Activated CD8-positive, alpha-beta memory T cell treated with anti-CD3 and anti-CD28 coated beads, Interleukin-2, amount 10 ng/mL, durations not matched to agents 7 days and 5 days (primary cell): ENCODE results near the gene FTSJ3. TPM values are rescaled to one million over a fixed set of nuclear protein-coding genes. Genes with fewer than 3 reads are reported as not detected.
"Not testable (repeated sequence)": the region's sequence is repeated elsewhere in the genome, so short reads cannot be mapped to it uniquely, and the experiment has no call there.

ENCODE experiments used
- ATAC-seq: fragments of 150-1000 bp; cut with Tn5 transposase; one replicate; pipeline ENCODE4 v1.10.0; 2021; ENCODE audit warnings: moderate library complexity
- CTCF ChIA-PET: fragments of 350-600 bp; sonication (Branson Sonifier 250); formaldehyde crosslinking; loops from one replicate; lab custom pipeline; 2021; ENCODE audit warnings: antibody characterized with exemption; lab: Charles Lee
- DNase-seq: peaks from one replicate; pipeline ENCODE4 v3.0.0-alpha.2; 2020
- H3K27ac Mint-ChIP-seq: one replicate; pipeline ENCODE4 v1.8.0; 2021; ENCODE audit warnings: mild to moderate bottlenecking, mixed read lengths
- H3K27me3 Mint-ChIP-seq: one replicate; pipeline ENCODE4 v1.8.0; 2021; ENCODE audit warnings: mixed read lengths
- H3K36me3 Mint-ChIP-seq: one replicate; pipeline ENCODE4 v1.8.0; 2021; ENCODE audit warnings: mild to moderate bottlenecking, mixed read lengths
- H3K4me1 Mint-ChIP-seq: one replicate; pipeline ENCODE4 v1.8.0; 2021; ENCODE audit warnings: mixed read lengths
- H3K4me3 Mint-ChIP-seq: one replicate; pipeline ENCODE4 v1.8.0; 2021; ENCODE audit warnings: mild to moderate bottlenecking, moderate library complexity, mixed read lengths
- H3K9me3 Mint-ChIP-seq: one replicate; pipeline ENCODE4 v1.8.0; 2022; ENCODE audit warnings: low read depth, mixed read lengths
- total RNA-seq, 2 experiments: library from RNA; stranded (reverse); gene quantifications; one replicate each; pipeline ENCODE4 v1.2.3, GENCODE V29; 2021

FTSJ3 gene
- total RNA-seq, result 10 to 100 TPM; 58.9 to 71.7 TPM

GRCh38 chr17:63827002-63827800 is at the start of gene FTSJ3, which contains the start of gene PSMC5:
FTSJ3 (minus strand) TSS chr17:63827663; CDS start chr17:63826902, 761 bp downstream.
PSMC5 (plus strand) TSS chr17:63827431; CDS start chr17:63827491, 60 bp downstream.
- H3K9me3 Mint-ChIP-seq, result no peaks in the 10 kb centered on the region
- H3K27me3 Mint-ChIP-seq, result no peaks in the 10 kb centered on the region
- peak within 1 kb of the TSS; percentile 99 for H3K4me3 Mint-ChIP-seq
- H3K27ac Mint-ChIP-seq, result peak within 1 kb of the TSS; percentile 97
- ATAC-seq, result peak; percentile 91
- H3K36me3 Mint-ChIP-seq, result peaks cover 71% of the 10 kb centered on the region
- CTCF ChIA-PET, result interaction anchor here (1.0 to 2.1 kb wide), 9 partner anchors 9 to 401 kb away, joined by 3 to 10 read pairs (median 5); partner anchors contain the start of genes CCDC47 and DDX42
- peak; percentile 97 for DNase-seq
- peaks cover 79% of the 10 kb centered on the region for H3K4me1 Mint-ChIP-seq

- not testable (repeated sequence) for DNase-seq, H3K4me1 Mint-ChIP-seq, H3K4me3 Mint-ChIP-seq, ATAC-seq, H3K27ac Mint-ChIP-seq, H3K36me3 Mint-ChIP-seq, H3K9me3 Mint-ChIP-seq
- peaks cover 20% of the 10 kb centered on the region for H3K27me3 Mint-ChIP-seq
- CTCF ChIA-PET, result interaction anchor here (1.4 kb wide), 1 partner anchor 9 kb away, joined by 3 read pairs; no protein-coding TSS in a partner anchor
Observed at GRCh38 chr17:63874693-63875092, 47.2 kb upstream of the FTSJ3 start.

GRCh38 chr17:63874061-63874626 is 46.7 kb upstream of the FTSJ3 start:
- not testable (repeated sequence) for H3K27ac Mint-ChIP-seq, ATAC-seq, H3K9me3 Mint-ChIP-seq, H3K4me3 Mint-ChIP-seq, H3K4me1 Mint-ChIP-seq, H3K36me3 Mint-ChIP-seq
- CTCF ChIA-PET, result interaction anchor here (1.4 kb wide), 1 partner anchor 8 kb away, joined by 3 read pairs; no protein-coding TSS in a partner anchor
- peak; percentile 12 for DNase-seq
- H3K27me3 Mint-ChIP-seq, result peaks cover 20% of the 10 kb centered on the region

GRCh38 chr17:63873577-63873976 is 46.1 kb upstream of the FTSJ3 start, which contains the start of gene CSH2:
CSH2 (minus strand) TSS chr17:63873677; CDS start chr17:63873614, 63 bp downstream.
- not testable (repeated sequence) for ATAC-seq

GRCh38 chr17:63871646-63872365 is 44.3 kb upstream of the FTSJ3 start:
- H3K36me3 Mint-ChIP-seq, H3K27ac Mint-ChIP-seq, ATAC-seq, H3K9me3 Mint-ChIP-seq, H3K4me1 Mint-ChIP-seq, DNase-seq, CTCF ChIA-PET, H3K4me3 Mint-ChIP-seq: not testable (repeated sequence)
- H3K27me3 Mint-ChIP-seq, result peaks cover 21% of the 10 kb centered on the region

More at GRCh38 chr17:63873577-63873976, 46.1 kb upstream of the FTSJ3 start, which contains the start of gene CSH2:
- CTCF ChIA-PET, result interaction anchor here (1.4 kb wide), 1 partner anchor 8 kb away, joined by 3 read pairs; no protein-coding TSS in a partner anchor
- DNase-seq, H3K36me3 Mint-ChIP-seq, H3K4me1 Mint-ChIP-seq, H3K27ac Mint-ChIP-seq, H3K4me3 Mint-ChIP-seq, H3K9me3 Mint-ChIP-seq: not testable (repeated sequence)
- H3K27me3 Mint-ChIP-seq, result peaks cover 20% of the 10 kb centered on the region

- ATAC-seq, H3K36me3 Mint-ChIP-seq, H3K9me3 Mint-ChIP-seq, H3K4me1 Mint-ChIP-seq, H3K4me3 Mint-ChIP-seq, DNase-seq, H3K27ac Mint-ChIP-seq: not testable (repeated sequence)
- H3K27me3 Mint-ChIP-seq, result peaks cover 24% of the 10 kb centered on the region
- CTCF ChIA-PET, result interaction anchor here (1.2 to 1.7 kb wide), 2 partner anchors 18 to 121 kb away, joined by 3 to 6 read pairs; no protein-coding TSS in a partner anchor
Observed at GRCh38 chr17:63870292-63870665, 42.8 kb upstream of the FTSJ3 start.

- CTCF ChIA-PET, result interaction anchor here (1.2 to 1.7 kb wide), 2 partner anchors 18 to 121 kb away, joined by 3 to 6 read pairs; no protein-coding TSS in a partner anchor
- not testable (repeated sequence) for H3K27ac Mint-ChIP-seq, H3K4me3 Mint-ChIP-seq, H3K4me1 Mint-ChIP-seq, H3K9me3 Mint-ChIP-seq, DNase-seq, H3K36me3 Mint-ChIP-seq, ATAC-seq
- peaks cover 24% of the 10 kb centered on the region for H3K27me3 Mint-ChIP-seq
Observed at GRCh38 chr17:63869491-63870291, 42.2 kb upstream of the FTSJ3 start.

- H3K4me3 Mint-ChIP-seq, DNase-seq, ATAC-seq, H3K27ac Mint-ChIP-seq, H3K36me3 Mint-ChIP-seq, H3K9me3 Mint-ChIP-seq, H3K4me1 Mint-ChIP-seq: not testable (repeated sequence)
- peaks cover 31% of the 10 kb centered on the region for H3K27me3 Mint-ChIP-seq
- CTCF ChIA-PET, result interaction anchor here (0.7 to 5.3 kb wide), 19 partner anchors 9 to 293 kb away, joined by 3 to 34 read pairs (median 4); partner anchors contain the start of genes GH2 and ICAM2
Observed at GRCh38 chr17:63866625-63867024, 39.2 kb upstream of the FTSJ3 start.

- no peaks in the 10 kb centered on the region for H3K36me3 Mint-ChIP-seq
- DNase-seq (no peak), ATAC-seq (no peak)
- no peak overlapping the region for H3K27ac Mint-ChIP-seq
- no peak overlapping the region for H3K4me3 Mint-ChIP-seq
- CTCF ChIA-PET, result interaction anchor here (0.8 to 2.7 kb wide), 4 partner anchors 11 to 172 kb away, joined by 3 to 15 read pairs (median 6); partner anchors contain the start of gene GH2
- H3K27me3 Mint-ChIP-seq, result peaks cover 38% of the 10 kb centered on the region
- no peaks in the 10 kb centered on the region for H3K9me3 Mint-ChIP-seq
- no peaks in the 10 kb centered on the region for H3K4me1 Mint-ChIP-seq
Observed at GRCh38 chr17:63859257-63859656, 31.8 kb upstream of the FTSJ3 start.

- H3K4me1 Mint-ChIP-seq, H3K27ac Mint-ChIP-seq, H3K36me3 Mint-ChIP-seq, ATAC-seq, H3K4me3 Mint-ChIP-seq, H3K9me3 Mint-ChIP-seq: not testable (repeated sequence)
- CTCF ChIA-PET, result interaction anchor here (1.5 kb wide), 1 partner anchor 9 kb away, joined by 3 read pairs; no protein-coding TSS in a partner anchor
- peaks cover 40% of the 10 kb centered on the region for H3K27me3 Mint-ChIP-seq
- DNase-seq, result peak; percentile 19
Observed at GRCh38 chr17:63856425-63856824, 29.0 kb upstream of the FTSJ3 start.

- CTCF ChIA-PET, result interaction anchor here (0.7 to 1.7 kb wide), 4 partner anchors 8 to 13 kb away, joined by 3 to 9 read pairs (median 3); no protein-coding TSS in a partner anchor
- peaks cover 37% of the 10 kb centered on the region for H3K27me3 Mint-ChIP-seq
- no peak for ATAC-seq
Observed at GRCh38 chr17:63855185-63855584, 27.7 kb upstream of the FTSJ3 start.

GRCh38 chr17:63854709-63855108 is 27.2 kb upstream of the FTSJ3 start:
- no peak overlapping the region for H3K27ac Mint-ChIP-seq

More at GRCh38 chr17:63855185-63855584, 27.7 kb upstream of the FTSJ3 start:
- DNase-seq, result peak; percentile 14
- no peak overlapping the region for H3K4me3 Mint-ChIP-seq
- no peak overlapping the region for H3K27ac Mint-ChIP-seq
- H3K36me3 Mint-ChIP-seq, result no peaks in the 10 kb centered on the region
- no peaks in the 10 kb centered on the region for H3K9me3 Mint-ChIP-seq
- H3K4me1 Mint-ChIP-seq, result no peaks in the 10 kb centered on the region

More at GRCh38 chr17:63854709-63855108, 27.2 kb upstream of the FTSJ3 start:
- ATAC-seq (no peak), DNase-seq (peak; percentile 35)
- CTCF ChIA-PET, result interaction anchor here (0.7 to 1.7 kb wide), 3 partner anchors 11 to 13 kb away, joined by 3 to 9 read pairs (median 3); no protein-coding TSS in a partner anchor
- Mint-ChIP-seq H3K4me3 (no peak overlapping the region), H3K4me1 (peaks cover 3% of the 10 kb centered on the region), H3K9me3 (no peaks in the 10 kb centered on the region), H3K27me3 (peaks cover 35% of the 10 kb centered on the region), H3K36me3 (no peaks in the 10 kb centered on the region)
